ENCODE results near the gene NECAB3.
A peak's percentile ranks its signal among the peaks of the same experiment; 100 is the strongest.

The NECAB3 gene

GRCh38 chr20:33666293-33667244, 7.7 kb downstream of the NECAB3 start, which contains the start of gene ACTL10:
TSS of gene ACTL10 (plus strand) at chr20:33666943. CDS start at chr20:33667498, 555 bp downstream.
- DNase-seq (ENCODE audit: extremely low read depth in 1 of 2, low read depth in 1 of 2), result peak; percentile 81 to 86

DNA sequence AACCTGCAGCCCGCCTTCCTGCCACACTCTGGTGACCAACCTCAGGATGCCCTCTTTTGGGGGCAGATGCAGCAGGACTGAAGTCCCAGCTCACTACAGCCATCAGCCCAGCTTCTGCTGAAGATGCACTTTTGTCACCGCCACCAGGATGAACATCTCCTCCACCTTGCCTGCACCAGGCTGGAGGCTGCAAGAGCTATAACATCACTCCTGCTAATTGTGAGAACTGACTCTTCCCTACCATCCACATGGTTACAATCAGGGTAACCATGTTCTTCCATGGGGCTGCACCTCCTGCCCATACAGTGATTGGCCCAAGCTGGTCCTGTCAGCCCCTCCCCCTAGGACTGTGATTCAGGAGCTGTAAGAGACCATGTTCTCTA, 9.5 kb downstream of the NECAB3 start:
- no peak for DNase-seq (ENCODE audit: extremely low read depth in 1 of 2, low read depth in 1 of 2)

DNA sequence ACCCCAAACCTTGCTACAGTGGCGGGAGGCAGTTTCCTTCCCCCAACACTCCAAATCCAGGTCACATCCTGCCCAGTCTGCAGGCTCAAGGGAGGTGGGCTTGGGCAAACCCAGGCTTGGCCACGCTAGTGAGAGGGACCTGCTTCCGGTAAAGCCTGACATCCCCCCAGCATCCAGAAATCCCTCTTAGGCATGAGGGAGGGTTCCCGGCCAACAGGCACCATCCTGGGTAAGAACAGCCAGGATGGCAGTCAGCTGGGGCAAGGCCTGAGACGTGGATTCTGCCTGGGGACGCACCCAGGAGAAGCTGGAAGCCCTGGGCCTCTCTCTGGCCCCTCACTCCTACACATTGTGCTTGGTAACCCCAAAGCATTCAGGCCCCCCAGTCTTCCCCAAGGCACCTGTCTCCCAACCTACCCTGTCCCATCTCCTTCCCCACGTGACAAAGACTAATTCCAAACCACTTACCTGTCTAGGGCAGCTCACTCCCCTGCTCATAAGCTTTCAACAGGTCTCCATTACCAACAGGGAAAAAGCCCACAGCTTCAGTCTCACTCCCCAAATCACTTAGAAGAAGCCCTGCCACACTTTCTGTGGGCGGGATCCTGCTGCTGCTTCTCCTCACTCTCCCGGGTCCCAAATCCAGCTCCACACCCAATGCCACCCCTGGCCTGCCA, 10.0 kb downstream of the NECAB3 start:
- DNase-seq (ENCODE audit: extremely low read depth in 1 of 2, low read depth in 1 of 2), result no peak

- peak; percentile 73 to 76 for DNase-seq (ENCODE audit: extremely low read depth in 1 of 2, low read depth in 1 of 2)
Observed at GRCh38 chr20:33663161-33664084, 10.8 kb downstream of the NECAB3 start.

DNA sequence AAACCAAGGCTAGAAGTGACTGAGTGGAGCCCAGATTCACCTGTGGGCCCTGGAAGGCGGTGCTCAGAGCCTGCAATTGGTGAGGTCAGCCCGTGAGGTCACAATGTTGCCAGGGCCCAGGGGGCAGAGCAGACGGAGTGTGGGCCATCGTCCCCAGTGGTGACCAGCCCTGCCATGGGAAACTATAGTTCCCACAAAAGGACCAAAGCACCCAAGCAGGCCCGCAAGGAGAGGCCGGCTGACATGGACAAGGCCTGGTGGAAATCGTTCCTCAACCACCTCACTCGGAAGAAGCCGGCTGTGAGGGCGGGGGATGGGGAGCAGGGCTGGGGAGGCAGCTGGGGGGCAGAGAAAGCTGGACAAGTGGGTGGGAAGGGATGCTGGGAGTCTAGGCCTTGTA, 12.1 kb downstream of the NECAB3 start, which contains the start of gene C20orf144:
Gene C20orf144 (plus strand): TSS at position 156 of the 400 bp plus-strand sequence. CDS start 19 bp downstream, at position 175.
- no peak for DNase-seq (ENCODE audit: extremely low read depth in 1 of 2, low read depth in 1 of 2)

GRCh38 chr20:33660685-33661058, 13.6 kb downstream of the NECAB3 start:
- no peak for DNase-seq (ENCODE audit: extremely low read depth in 1 of 2, low read depth in 1 of 2)

DNA sequence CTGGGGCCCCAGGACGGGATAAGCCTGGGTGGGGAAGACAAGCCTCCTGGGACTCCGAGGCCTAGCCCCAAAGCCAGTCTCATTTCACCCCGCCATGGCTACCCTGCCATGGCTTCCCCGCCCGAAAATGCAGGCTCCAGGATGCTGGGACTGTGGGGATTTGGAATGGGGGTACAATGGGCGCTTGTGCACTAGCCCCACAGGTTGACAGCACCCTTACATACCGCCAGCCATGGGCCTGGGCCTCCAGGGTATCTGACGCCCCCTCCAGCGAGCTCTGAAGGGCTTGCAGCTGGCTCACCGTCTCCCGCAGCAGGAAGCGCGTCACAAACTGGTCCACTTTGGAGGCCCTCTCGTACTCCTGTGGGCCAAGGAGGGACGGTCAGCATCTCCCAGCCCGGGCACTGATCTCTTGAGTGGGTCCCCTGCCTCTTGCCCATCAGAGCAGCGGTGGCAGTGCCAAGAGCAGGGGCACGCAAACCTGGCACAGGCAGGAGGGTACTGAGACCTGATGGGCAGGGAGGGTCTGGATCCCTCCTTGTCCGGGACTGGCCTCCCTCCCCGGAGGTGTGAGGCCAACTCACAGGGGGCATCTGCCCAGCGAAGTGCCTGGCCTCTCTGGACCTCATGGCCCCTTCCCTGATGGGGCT, 14.1 kb downstream of the NECAB3 start:
- no peak for DNase-seq (ENCODE audit: extremely low read depth in 1 of 2, low read depth in 1 of 2)

DNA sequence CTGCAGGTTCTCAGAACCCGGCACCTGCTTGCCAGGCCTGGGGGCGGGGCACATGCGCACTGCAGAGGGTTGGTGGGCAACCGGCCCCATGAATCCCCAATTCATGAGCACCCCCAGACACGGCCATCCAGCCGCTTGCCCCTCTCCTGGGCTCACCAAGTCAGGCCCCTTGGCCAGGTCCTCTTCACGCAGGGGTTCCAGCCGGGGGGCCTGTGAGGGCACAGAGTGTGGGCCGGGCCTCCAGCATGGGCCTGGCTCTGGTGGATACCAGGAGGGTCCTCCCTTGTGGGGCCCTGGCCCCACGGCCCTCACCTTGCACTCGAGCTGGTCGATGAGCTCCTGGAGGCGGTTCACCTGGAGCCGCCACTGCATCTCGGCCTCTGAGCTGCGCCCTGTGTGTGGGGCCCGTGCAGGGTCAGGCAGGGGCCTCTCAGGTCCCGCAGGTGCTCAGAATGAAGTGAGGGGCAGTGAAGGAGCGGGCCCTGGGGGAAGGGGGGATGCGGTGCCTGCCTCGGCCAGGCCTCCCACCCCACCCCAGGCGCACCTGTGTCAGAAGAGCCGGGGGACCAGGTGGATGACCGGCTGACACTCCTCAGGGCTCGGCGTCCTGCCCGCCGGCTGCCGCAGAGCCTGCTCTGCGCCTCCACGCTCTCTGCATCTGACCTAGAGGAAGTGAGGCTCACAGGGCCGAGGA, 14.7 kb downstream of the NECAB3 start:
- no peak for DNase-seq (ENCODE audit: extremely low read depth in 1 of 2, low read depth in 1 of 2)

- DNase-seq (ENCODE audit: extremely low read depth in 1 of 2, low read depth in 1 of 2), result no peak
Observed at GRCh38 chr20:33658929-33659328, 15.3 kb downstream of the NECAB3 start.

DNA sequence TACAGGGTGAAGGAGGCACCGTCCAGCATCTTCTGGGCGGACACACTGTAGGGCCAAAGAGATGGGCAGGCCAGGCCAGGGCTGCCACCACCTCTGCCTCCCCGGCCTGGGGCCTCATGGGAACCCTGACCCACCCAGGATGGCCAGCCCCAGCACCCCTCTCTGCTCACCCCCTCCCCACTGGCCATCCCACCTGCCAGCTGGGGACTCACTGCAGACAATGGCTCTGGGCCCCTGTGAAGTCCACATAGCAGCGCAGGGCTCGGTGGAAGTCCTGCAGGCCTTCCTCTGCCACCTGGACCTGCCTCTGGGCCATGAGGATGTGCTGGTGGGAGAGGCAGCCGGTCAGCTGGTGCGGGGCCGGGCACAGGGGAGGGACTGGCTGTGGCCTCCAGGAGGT, 15.7 kb downstream of the NECAB3 start:
- no peak for DNase-seq (ENCODE audit: extremely low read depth in 1 of 2, low read depth in 1 of 2)

DNA sequence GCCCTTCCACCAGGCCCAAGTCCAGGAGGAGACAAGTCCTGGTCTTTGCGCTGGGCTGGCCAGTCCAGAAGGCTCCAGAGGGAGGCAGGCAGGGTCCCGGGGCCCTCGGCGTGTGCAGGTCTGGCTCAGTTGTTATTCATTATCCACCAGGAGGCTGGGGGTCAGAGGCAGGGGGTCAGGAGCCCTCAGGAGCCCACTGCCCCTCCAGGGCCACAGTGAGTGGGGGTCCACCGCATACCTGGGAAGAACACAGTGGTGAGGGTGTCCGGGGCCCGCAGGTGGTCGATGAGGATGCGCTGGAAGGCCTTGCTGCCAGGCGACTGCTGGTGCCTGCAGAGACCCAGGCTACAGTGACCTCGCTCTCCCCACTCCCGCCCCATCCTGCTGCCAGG, 16.5 kb downstream of the NECAB3 start:
- DNase-seq (ENCODE audit: extremely low read depth in 1 of 2, low read depth in 1 of 2), result no peak

DNA sequence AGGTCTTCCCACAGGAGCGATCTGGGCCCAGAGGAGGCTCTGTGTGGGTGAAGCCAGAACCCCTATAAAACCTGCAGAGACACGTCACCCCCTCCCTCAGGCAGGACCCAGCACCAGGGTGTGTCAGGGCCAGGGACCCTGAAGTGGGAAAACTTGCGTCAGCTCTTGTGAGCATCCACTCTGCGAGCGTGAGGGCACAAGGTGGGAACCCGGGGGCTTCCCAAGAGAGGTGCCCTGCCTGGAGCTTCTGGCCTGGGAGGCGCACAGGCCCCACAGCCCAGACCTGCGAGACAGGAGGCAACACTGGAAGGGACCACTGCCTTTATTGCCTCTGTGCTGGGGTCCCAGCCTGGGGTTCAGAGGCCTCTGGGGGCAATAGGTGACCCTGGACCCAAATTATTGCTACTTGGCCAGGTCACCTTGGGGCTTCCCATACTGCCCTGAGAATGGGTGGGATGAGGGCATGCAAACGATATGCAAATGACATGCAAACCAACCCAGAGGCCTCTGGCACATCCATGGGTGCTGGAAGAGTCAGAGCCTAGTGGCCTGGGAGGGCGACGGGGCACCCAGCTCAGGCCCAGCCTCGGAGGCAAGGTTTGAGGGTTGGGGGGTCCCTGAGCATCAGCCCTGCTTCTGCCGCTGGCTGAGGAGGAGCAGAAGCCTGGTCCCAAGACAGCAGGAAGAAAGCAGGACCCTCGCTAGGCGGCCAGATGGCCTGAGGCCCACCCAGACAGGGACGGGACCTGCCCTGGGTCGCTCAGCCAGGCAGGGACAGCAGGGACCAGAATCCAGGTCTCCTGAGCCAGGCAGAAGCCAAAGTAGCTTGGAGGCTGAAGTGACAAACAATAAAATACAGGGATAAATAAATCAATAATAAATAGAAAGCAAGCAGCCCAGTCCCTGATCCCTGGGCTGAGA, 17.2 kb downstream of the NECAB3 start:
- no peak for DNase-seq (ENCODE audit: extremely low read depth in 1 of 2, low read depth in 1 of 2)

GRCh38 chr20:33656010-33656782, 18.0 kb downstream of the NECAB3 start:
- DNase-seq (ENCODE audit: extremely low read depth in 1 of 2, low read depth in 1 of 2), result no peak

- no peak for DNase-seq (ENCODE audit: extremely low read depth in 1 of 2, low read depth in 1 of 2)
Observed at GRCh38 chr20:33655164-33655563, 19.1 kb downstream of the NECAB3 start.

- DNase-seq (ENCODE audit: extremely low read depth in 1 of 2, low read depth in 1 of 2), result no peak
Observed at GRCh38 chr20:33654680-33655161, 19.5 kb downstream of the NECAB3 start.

DNA sequence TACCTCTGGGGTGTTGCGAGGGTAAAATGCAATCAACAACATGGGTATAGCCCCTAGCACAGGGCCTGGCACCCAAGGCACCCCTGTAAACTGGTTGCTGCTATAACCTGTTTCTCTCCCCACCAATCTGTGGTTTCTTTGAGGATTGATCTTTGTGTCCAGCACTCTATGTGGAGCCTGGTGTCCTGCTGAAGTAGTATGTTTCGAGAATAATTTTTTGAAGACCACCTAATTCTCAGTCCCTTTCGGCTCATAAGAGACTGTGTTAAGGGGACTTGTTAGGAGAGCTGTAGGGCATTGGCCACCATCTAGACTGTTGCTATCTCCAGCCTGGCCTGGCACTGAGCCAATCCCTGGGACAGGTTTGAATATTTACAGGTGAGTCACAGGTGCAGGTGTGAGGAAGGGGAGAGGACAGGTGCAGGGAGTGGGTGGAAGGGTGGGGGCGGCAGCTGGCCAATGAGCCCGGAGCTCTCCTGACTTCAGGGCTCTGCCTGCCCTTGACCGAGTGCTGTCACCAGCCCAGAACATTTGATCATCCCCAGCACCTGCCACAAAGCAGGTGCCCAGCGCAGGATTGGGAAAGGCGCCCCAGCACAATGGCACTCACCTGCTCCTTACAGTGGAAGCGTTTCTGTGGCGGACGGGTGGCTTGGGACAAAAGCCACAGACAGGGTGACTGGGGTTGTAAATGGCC, 20.2 kb downstream of the NECAB3 start:
- DNase-seq (ENCODE audit: extremely low read depth in 1 of 2, low read depth in 1 of 2), result no peak

GRCh38 chr20:33653218-33653899, 20.9 kb downstream of the NECAB3 start:
- peak in 1 of 2 donors; percentile 13 for DNase-seq (ENCODE audit: extremely low read depth in 1 of 2, low read depth in 1 of 2)

All from stimulated activated CD8-positive, alpha-beta memory T cell treated with anti-CD3 and anti-CD28 coated beads, Interleukin-7, amount 100 ng/mL, for 48 hours (primary cell).